ENCODE measurements around the gene LBP. TPM values are rescaled to one million over a fixed set of nuclear protein-coding genes. Genes with fewer than 3 reads are reported as not detected.

LBP gene
- total and polyA plus RNA-seq, 2 donors (not counting 3 experiments of a cell fraction or from before 2014, with no cell fraction given), result 0.03 TPM; not detected in 1

DNA sequence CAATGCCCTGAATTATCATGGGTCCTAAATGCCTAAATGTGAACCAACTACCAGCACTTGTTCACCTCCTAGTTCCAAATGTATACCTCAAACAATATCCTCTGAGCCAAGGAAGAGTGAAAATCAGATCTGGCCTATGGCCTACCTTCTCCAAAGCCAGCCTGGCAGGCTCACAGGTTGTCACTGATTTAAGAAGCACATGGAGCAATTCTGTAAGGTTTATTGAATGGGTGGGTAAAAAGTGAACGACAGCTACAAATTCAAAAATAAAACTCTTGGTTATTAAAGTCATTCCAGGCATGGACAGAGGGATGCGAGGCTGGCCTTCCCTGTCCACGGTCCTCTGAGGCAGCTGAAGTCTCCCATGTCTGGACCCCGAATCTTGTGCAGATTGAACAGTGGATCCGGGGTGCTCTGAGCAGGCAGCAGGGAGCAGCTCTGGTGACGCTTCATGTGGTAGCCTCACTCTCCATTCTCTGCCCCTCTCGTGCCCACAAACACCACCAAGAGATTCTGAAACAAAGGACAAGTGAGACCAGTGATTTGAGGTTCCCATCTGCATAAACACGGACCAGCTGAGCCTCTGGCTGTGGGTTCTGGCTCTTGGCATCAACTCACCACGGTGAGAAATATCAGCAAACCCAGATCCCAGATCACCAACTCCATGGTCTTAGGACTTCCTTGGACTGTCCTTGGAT, 74.3 kb downstream of the LBP start:
- Histone ChIP-seq H3K4me1 (ENCODE audit: control insufficient read depth, extremely low read depth, insufficient read depth, low read length) (no peaks in the 10 kb centered on the region), H3K9me1 (replicated peaks; ENCODE audit: control insufficient read depth, extremely low read depth, insufficient read depth, low read length) (no peaks in the 10 kb centered on the region), H2AFZ (ENCODE audit: low read depth, low read length) (no peak overlapping the region), H3K4me2 (ENCODE audit: insufficient read depth, low read length) (no peak overlapping the region), H3K27ac (ENCODE audit: insufficient read depth, low read depth, low read length) (no peak overlapping the region), H3K9me3 (replicated peaks; ENCODE audit: control insufficient read depth, insufficient read depth, low read length) (no peaks in the 10 kb centered on the region), H3K9ac (replicated peaks; ENCODE audit: extremely low read depth, insufficient read depth, low read length) (no peak overlapping the region), H3K79me2 (ENCODE audit: control insufficient read depth, insufficient read depth, low read length) (peaks cover 32% of the 10 kb centered on the region), H3K27me3 (ENCODE audit: control insufficient read depth in 2 of 2, insufficient read depth in 2 of 2, low read length in 2 of 2) (no peaks in the 10 kb centered on the region), H3K36me3 (ENCODE audit: control insufficient read depth in 2 of 2, extremely low read depth in 1 of 2, insufficient read depth in 2 of 2, low read length in 2 of 2) (peaks cover 40 to 54% of the 10 kb centered on the region in 2 experiments), H3K4me3 (replicated peaks in 1 of 3; ENCODE audit: insufficient read depth in 1 of 3, low read depth in 1 of 3, low read length in 3 of 3) (no peak overlapping the region), H4K20me1 (replicated peaks; ENCODE audit: control insufficient read depth, extremely low read depth, insufficient read depth, low read length) (no peaks in the 10 kb centered on the region)
- ChIA-PET CTCF (interaction anchor here (0.8 kb wide), 1 partner anchor 12 kb away, joined by 4 read pairs; no protein-coding TSS in a partner anchor), POLR2A (no interaction called here)
- FAIRE-seq, result no peak
- dilution Hi-C loops (cut with MboI; ENCODE audit: extremely low pct_ligation_motif_present, low sequenced_read_pairs), result no loop called here
- intact Hi-C loops (cut with micrococcal nuclease), result no loop called here
- no TSS peak for BruUV-seq (replicated peaks)
- TF ChIP-seq JUN (IDR thresholded peaks at IDR 0.05; ENCODE audit: borderline replicate concordance, insufficient read depth, insufficient read length, low read depth) (no peak), FOS (IDR thresholded peaks at IDR 0.05; ENCODE audit: borderline replicate concordance, insufficient read depth, low read length) (no peak), MAX (IDR thresholded peaks at IDR 0.05; ENCODE audit: insufficient read depth, insufficient read length) (no peak), MYC (IDR thresholded peaks at IDR 0.05; ENCODE audit: low read depth, low read length) (no peak), POLR2AphosphoS5 (IDR thresholded peaks at IDR 0.05; ENCODE audit: insufficient read depth, low read depth, low read length) (no peak), GATA2 (IDR thresholded peaks at IDR 0.05; ENCODE audit: insufficient read depth, insufficient read length, low read depth, low read length) (no peak), EZH2 (IDR thresholded peaks at IDR 0.05; ENCODE audit: borderline replicate concordance, low read depth, low read length, severe bottlenecking) (no peak), POLR2A (IDR thresholded peaks at IDR 0.05; ENCODE audit: low read depth, low read length) (no peak)
- TF ChIP-seq, protein P1, sequence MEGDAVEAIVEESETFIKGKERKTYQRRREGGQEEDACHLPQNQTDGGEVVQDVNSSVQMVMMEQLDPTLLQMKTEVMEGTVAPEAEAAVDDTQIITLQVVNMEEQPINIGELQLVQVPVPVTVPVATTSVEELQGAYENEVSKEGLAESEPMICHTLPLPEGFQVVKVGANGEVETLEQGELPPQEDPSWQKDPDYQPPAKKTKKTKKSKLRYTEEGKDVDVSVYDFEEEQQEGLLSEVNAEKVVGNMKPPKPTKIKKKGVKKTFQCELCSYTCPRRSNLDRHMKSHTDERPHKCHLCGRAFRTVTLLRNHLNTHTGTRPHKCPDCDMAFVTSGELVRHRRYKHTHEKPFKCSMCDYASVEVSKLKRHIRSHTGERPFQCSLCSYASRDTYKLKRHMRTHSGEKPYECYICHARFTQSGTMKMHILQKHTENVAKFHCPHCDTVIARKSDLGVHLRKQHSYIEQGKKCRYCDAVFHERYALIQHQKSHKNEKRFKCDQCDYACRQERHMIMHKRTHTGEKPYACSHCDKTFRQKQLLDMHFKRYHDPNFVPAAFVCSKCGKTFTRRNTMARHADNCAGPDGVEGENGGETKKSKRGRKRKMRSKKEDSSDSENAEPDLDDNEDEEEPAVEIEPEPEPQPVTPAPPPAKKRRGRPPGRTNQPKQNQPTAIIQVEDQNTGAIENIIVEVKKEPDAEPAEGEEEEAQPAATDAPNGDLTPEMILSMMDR (IDR thresholded peaks at IDR 0.05; ENCODE audit: extremely low read depth in 1 of 2, insufficient read depth in 1 of 2, low read depth in 1 of 2, low read length in 2 of 2), result no peak
- no peak for DNase-seq (ENCODE audit: low read depth, low spot score)

All from endothelial cell of umbilical vein (primary cell).